ENCODE measurements around the gene SOX6. TPM values are rescaled to one million over a fixed set of nuclear protein-coding genes. Genes with fewer than 3 reads are reported as not detected.

SOX6 gene
- total RNA-seq, 1 experiment from 2014 or later: 18.4 TPM

GRCh38 chr11:16223558-16223957, 132.8 kb downstream of the SOX6 start:
- CTCF ChIA-PET: no interaction called here
- no peak for DNase-seq
- no peak for TF ChIP-seq CTCF (IDR thresholded peaks at IDR 0.05; ENCODE audit: unreplicated experiment)
- no TSS peak for BruUV-seq (replicated peaks)
- Mint-ChIP-seq H3K27ac (ENCODE audit: unreplicated experiment) (no peak overlapping the region), H3K4me3 (ENCODE audit: low read depth, unreplicated experiment) (no peak overlapping the region), H3K9me3 (ENCODE audit: low read depth, unreplicated experiment) (no peaks in the 10 kb centered on the region), H3K36me3 (ENCODE audit: insufficient read depth, unreplicated experiment) (no peaks in the 10 kb centered on the region), H3K4me1 (ENCODE audit: low read depth, unreplicated experiment) (peaks cover 13% of the 10 kb centered on the region), H3K27me3 (ENCODE audit: unreplicated experiment) (no peaks in the 10 kb centered on the region)
- intact Hi-C loops (cut with micrococcal nuclease; ENCODE audit: unreplicated experiment): no loop called here

- intact Hi-C loops (cut with micrococcal nuclease; ENCODE audit: unreplicated experiment): no loop called here
- Mint-ChIP-seq H3K4me3 (ENCODE audit: low read depth, unreplicated experiment) (no peak overlapping the region), H3K27ac (ENCODE audit: unreplicated experiment) (no peak overlapping the region), H3K27me3 (ENCODE audit: unreplicated experiment) (no peaks in the 10 kb centered on the region), H3K36me3 (ENCODE audit: insufficient read depth, unreplicated experiment) (no peaks in the 10 kb centered on the region), H3K4me1 (ENCODE audit: low read depth, unreplicated experiment) (no peaks in the 10 kb centered on the region), H3K9me3 (ENCODE audit: low read depth, unreplicated experiment) (no peaks in the 10 kb centered on the region)
- TF ChIP-seq CTCF (IDR thresholded peaks at IDR 0.05; ENCODE audit: unreplicated experiment): no peak
- BruUV-seq (replicated peaks): no TSS peak
- CTCF ChIA-PET: interaction anchor here (0.6 kb wide), 1 partner anchor 47 kb away, joined by 3 read pairs; no protein-coding TSS in a partner anchor
- DNase-seq: no peak
Measured at GRCh38 chr11:16217631-16218030, 138.7 kb downstream of the SOX6 start.

- Mint-ChIP-seq H3K36me3 (ENCODE audit: insufficient read depth, unreplicated experiment) (no peaks in the 10 kb centered on the region), H3K4me1 (ENCODE audit: low read depth, unreplicated experiment) (peaks cover under 1% of the 10 kb centered on the region), H3K4me3 (ENCODE audit: low read depth, unreplicated experiment) (no peak overlapping the region), H3K27ac (ENCODE audit: unreplicated experiment) (no peak overlapping the region), H3K9me3 (ENCODE audit: low read depth, unreplicated experiment) (no peaks in the 10 kb centered on the region), H3K27me3 (ENCODE audit: unreplicated experiment) (no peaks in the 10 kb centered on the region)
- no peak for DNase-seq
- intact Hi-C loops (cut with micrococcal nuclease; ENCODE audit: unreplicated experiment): no loop called here
- no peak for TF ChIP-seq CTCF (IDR thresholded peaks at IDR 0.05; ENCODE audit: unreplicated experiment)
- CTCF ChIA-PET: no interaction called here
- BruUV-seq (replicated peaks): no TSS peak
Measured at GRCh38 chr11:16216831-16217230, 139.5 kb downstream of the SOX6 start.

GRCh38 chr11:16215352-16215751, 141.0 kb downstream of the SOX6 start:
- H3K36me3 Mint-ChIP-seq (ENCODE audit: insufficient read depth, unreplicated experiment): no peaks in the 10 kb centered on the region
- BruUV-seq (replicated peaks): no TSS peak
- H3K4me3 Mint-ChIP-seq (ENCODE audit: low read depth, unreplicated experiment): no peak overlapping the region
- H3K4me1 Mint-ChIP-seq (ENCODE audit: low read depth, unreplicated experiment): peaks cover 8% of the 10 kb centered on the region
- no peaks in the 10 kb centered on the region for H3K27me3 Mint-ChIP-seq (ENCODE audit: unreplicated experiment)
- H3K27ac Mint-ChIP-seq (ENCODE audit: unreplicated experiment): no peak overlapping the region
- CTCF ChIA-PET: no interaction called here
- DNase-seq: no peak
- intact Hi-C loops (cut with micrococcal nuclease; ENCODE audit: unreplicated experiment): no loop called here
- H3K9me3 Mint-ChIP-seq (ENCODE audit: low read depth, unreplicated experiment): no peaks in the 10 kb centered on the region
- no peak for TF ChIP-seq CTCF (IDR thresholded peaks at IDR 0.05; ENCODE audit: unreplicated experiment)

Measured in Calu3 (cell line).